Uterus (tissue), 4 donors: Measurements from ENCODE around the gene SHISAL1. TPM values are rescaled to one million over a fixed set of nuclear protein-coding genes. Genes with fewer than 3 reads are reported as not detected.

Experiments
- DNase-seq, 2 donors: peaks; one replicate each; pipeline ENCODE4 v3.0.0-alpha.2; 2019 to 2020
- H3K27ac ChIP-seq, 2 donors: fragments of 200-600 bp; sonication (generic); 1 replicate in 1 of 2; 2 replicates in 1 of 2; pipeline ENCODE4 v1.5.1; 2016 to 2018
- H3K27me3 ChIP-seq, 2 donors: fragments of 200-600 bp; sonication (generic); one replicate each; pipeline ENCODE4 v1.5.1; 2018 to 2019; ENCODE audit warnings: control low read depth in 1 of 2
- H3K36me3 ChIP-seq, 2 donors: fragments of 200-600 bp; sonication (generic); one replicate each; pipeline ENCODE4 v1.5.1; 2019; ENCODE audit warnings: control low read depth in 1 of 2
- H3K4me1 ChIP-seq, 2 donors: fragments of 200-600 bp; sonication (generic); one replicate each; pipeline ENCODE4 v1.5.1; 2018 to 2019; ENCODE audit warnings: control low read depth in 1 of 2
- H3K4me3 ChIP-seq, 2 donors: fragments of 200-600 bp; sonication (generic); 1 replicate in 1 of 2; 2 replicates in 1 of 2; pipeline ENCODE4 v1.5.1; 2018 to 2019; ENCODE audit warnings: mild to moderate bottlenecking in 1 of 2
- H3K9me3 ChIP-seq, 2 donors: fragments of 200-600 bp; sonication (generic); one replicate each; pipeline ENCODE4 v1.5.1; 2019; ENCODE audit warnings: control low read depth in 1 of 2
- POLR2A ChIP-seq, 2 donors: fragments of 450-650 bp; IDR thresholded peaks; one replicate each; pipeline ENCODE4 v1.6.1; 2016; ENCODE audit warnings: antibody characterized with exemption in 2 of 2, mild to moderate bottlenecking in 1 of 2, moderate library complexity in 1 of 2
- intact Hi-C: fragments of 100-400 bp; cut with DNase I; formaldehyde crosslinking; loops from one replicate; pipeline ENCODE4 v1.15.1; 2023; ENCODE audit warnings: low total_unique reads
- total RNA-seq, 4 donors: library from RNA; depleted of rRNA in 3 of 4; stranded (reverse); fragments of >200 nt in 3 of 4; gene quantifications; one replicate each; pipeline versions ENCODE4 v1.1.0 to v1.2.4, GENCODE V29; 2014 to 2023
- TF ChIP-seq, protein P1 (sequence below), 4 experiments: fragments of 200-600 bp in 2 of 4; fragments of 450-650 bp in 2 of 4; sonication (generic) in 2 of 4; IDR thresholded peaks; one replicate each; pipeline ENCODE4 v1.5.1; 2016 to 2019; ENCODE audit warnings: antibody characterized with exemption in 4 of 4, mild to moderate bottlenecking in 2 of 4, moderate library complexity in 1 of 4
- donor health status: DM: yes; HTN: yes; CAD: no.

The SHISAL1 gene
- total RNA-seq, 4 donors from 2014 or later: 4.7 to 44.2 (median 22.9) TPM

DNA sequence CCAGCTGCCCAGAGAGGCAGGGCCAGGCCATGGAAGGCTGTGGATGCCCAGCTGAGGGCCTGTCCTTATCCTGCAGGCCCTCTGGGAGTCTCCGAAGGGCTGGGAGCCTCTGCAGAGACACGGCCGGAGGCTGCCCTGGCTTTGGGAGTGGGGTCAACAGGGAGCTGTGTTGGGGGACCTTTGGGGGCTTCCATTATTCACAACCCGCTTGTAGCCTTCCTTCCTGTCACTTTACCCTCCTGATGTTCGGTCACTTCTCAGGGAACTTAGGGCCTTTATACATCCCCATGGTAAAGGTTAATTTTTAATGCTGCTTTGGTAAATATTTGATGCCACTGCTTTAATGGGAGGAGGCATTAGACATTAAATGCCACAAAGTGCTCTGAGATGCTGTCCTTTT, 44.9 kb downstream of the SHISAL1 start:
- Histone ChIP-seq H3K9me3 (no peaks in the 10 kb centered on the region), H3K4me3 (no peak overlapping the region), H3K4me1 (no peaks in the 10 kb centered on the region), H3K36me3 (no peaks in the 10 kb centered on the region), H3K27me3 (no peaks in the 10 kb centered on the region), H3K27ac (no peak overlapping the region)
- intact Hi-C loops: no loop called here
- TF ChIP-seq, protein P1, sequence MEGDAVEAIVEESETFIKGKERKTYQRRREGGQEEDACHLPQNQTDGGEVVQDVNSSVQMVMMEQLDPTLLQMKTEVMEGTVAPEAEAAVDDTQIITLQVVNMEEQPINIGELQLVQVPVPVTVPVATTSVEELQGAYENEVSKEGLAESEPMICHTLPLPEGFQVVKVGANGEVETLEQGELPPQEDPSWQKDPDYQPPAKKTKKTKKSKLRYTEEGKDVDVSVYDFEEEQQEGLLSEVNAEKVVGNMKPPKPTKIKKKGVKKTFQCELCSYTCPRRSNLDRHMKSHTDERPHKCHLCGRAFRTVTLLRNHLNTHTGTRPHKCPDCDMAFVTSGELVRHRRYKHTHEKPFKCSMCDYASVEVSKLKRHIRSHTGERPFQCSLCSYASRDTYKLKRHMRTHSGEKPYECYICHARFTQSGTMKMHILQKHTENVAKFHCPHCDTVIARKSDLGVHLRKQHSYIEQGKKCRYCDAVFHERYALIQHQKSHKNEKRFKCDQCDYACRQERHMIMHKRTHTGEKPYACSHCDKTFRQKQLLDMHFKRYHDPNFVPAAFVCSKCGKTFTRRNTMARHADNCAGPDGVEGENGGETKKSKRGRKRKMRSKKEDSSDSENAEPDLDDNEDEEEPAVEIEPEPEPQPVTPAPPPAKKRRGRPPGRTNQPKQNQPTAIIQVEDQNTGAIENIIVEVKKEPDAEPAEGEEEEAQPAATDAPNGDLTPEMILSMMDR (IDR thresholded peaks at IDR 0.05): no peak
- no peak for TF ChIP-seq POLR2A (IDR thresholded peaks at IDR 0.05)
- DNase-seq: no peak

DNA sequence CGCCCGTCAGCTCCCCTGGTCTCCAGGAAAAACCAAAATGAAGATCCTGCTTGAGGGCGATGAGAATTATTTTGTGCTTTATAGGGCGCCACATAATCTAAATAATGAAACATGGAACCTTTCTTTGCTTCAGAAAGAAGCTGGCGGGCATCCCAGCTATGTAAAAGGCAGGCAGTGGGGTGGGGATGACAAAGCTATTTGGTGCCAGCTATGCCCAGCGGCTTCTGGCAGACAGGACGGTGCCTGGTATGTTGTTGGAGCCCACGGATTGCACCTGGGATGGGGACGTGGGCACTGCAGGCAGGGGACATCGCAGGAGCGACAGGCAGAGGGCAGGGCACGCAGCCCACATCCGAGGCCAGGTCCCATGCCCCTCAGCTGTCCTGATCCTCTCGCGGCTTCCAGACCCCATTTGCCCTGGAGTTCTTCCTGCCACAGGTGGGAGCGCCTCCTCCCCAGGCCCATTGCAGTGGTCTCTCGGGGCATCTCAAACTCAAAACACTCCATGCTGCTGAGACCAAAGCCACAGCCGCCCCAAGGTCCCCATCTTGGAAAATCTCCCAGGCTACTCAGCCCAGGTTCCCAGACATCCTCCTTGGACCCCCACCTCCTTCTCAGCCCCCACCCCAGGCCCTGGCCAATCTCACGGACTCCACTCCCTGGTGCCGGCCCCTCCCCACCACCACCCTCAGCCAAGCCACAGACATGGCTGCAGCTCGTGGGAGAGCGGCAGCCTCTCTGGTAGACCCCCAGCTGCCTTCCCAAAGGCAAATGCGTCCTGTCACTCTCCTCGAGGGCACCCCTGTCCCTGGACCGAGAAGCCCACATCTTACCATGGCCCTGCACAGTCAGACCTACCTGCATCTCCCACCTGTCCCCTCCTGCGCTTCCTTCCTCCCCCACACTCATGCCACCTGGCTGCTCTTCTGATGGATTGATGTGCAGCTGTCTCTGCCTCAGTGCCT, 45.7 kb downstream of the SHISAL1 start:
- DNase-seq: no peak
- Histone ChIP-seq H3K36me3 (no peaks in the 10 kb centered on the region), H3K4me3 (no peak overlapping the region), H3K4me1 (no peaks in the 10 kb centered on the region), H3K27me3 (no peaks in the 10 kb centered on the region), H3K9me3 (no peaks in the 10 kb centered on the region), H3K27ac (no peak overlapping the region)
- TF ChIP-seq, protein P1 (IDR thresholded peaks at IDR 0.05): no peak
- no peak for TF ChIP-seq POLR2A (IDR thresholded peaks at IDR 0.05)
- intact Hi-C loops: no loop called here

DNA sequence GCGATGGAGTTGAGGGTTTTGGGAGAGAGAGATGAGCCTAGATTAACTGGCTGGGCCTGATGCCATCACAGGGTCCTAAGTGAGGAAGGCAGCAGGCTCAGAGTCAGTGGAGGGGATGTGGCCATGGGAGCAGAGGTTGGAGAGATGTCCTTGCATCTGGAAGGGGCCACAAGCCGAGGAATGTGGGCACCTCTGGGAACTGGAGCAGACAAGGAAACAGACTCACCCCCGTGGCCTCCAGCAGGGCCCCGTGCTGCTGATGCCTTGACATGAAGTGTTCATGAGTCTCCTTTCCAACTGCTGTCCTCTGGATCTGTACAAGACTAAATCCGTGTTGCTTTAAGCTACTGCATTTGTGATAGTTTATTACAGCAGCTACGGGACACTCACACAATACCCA, 49.2 kb downstream of the SHISAL1 start:
- Histone ChIP-seq H3K4me3 (no peak overlapping the region), H3K27me3 (no peaks in the 10 kb centered on the region), H3K27ac (no peak overlapping the region), H3K36me3 (no peaks in the 10 kb centered on the region), H3K4me1 (no peaks in the 10 kb centered on the region), H3K9me3 (no peaks in the 10 kb centered on the region)
- intact Hi-C loops: no loop called here
- DNase-seq: no peak
- TF ChIP-seq, protein P1 (IDR thresholded peaks at IDR 0.05): no peak
- no peak for TF ChIP-seq POLR2A (IDR thresholded peaks at IDR 0.05)

DNA sequence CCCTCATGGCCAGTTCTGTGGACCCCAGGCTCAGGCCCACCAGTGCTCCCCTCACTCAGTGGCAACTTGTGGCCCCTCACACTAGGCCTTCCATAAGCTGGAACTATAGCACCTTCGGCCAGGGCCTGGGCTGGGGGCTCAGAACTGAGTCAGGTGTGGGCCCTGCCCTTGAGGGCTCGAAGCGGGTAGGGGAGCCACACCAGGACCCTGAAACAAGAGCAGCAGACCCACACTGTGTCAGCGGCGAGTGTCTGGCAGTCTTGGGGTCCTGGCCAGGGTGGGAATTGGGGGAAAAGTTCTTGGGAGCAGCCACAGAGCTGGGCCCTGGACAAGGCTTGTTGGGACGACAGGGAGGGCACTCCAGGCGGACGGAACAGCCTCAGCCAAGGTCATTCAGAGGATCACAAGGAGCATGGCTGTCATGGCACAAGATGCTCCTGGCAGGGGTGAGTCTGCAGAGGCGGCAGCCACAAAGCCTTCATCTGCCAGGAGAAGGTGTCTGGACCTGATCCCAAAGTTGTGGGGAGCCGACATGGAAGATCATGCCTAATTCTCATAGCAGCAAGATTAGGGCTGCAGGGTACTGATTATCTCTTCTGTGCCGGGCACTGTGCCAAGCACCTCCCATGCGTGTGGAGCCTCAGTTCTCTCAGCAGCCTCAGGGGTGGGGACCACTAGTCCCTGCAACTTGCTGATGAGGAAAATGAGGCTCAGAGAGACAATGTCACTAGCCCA, 50.7 kb downstream of the SHISAL1 start:
- H3K4me1 ChIP-seq: no peaks in the 10 kb centered on the region
- no peaks in the 10 kb centered on the region for H3K27me3 ChIP-seq
- no peak overlapping the region for H3K27ac ChIP-seq
- H3K9me3 ChIP-seq: no peaks in the 10 kb centered on the region
- no peak overlapping the region for H3K4me3 ChIP-seq
- intact Hi-C loops: no loop called here
- H3K36me3 ChIP-seq: no peaks in the 10 kb centered on the region
- DNase-seq: peak; percentile 10 to 29
- TF ChIP-seq POLR2A (IDR thresholded peaks at IDR 0.05): no peak
- TF ChIP-seq, protein P1 (IDR thresholded peaks at IDR 0.05): no peak
